KMS-11 (cell line): ENCODE data around the gene PLEKHG5.
A peak's percentile ranks its signal among the peaks of the same experiment; 100 is the strongest.

Source experiments
- H2AFZ ChIP-seq: fragments of 200-600 bp; sonication (generic); 2 replicates; pipeline ENCODE4 v1.6.1; 2016; ENCODE audit warnings: antibody characterized with exemption, mixed run types, low read depth
- H3K27ac ChIP-seq: fragments of 200-600 bp; sonication (generic); 2 replicates; pipeline ENCODE4 v1.6.1; 2016; ENCODE audit warnings: mild to moderate bottlenecking, mixed run types
- H3K27me3 ChIP-seq: fragments of 200-600 bp; sonication (generic); 2 replicates; pipeline ENCODE4 v1.6.1; 2017; ENCODE audit warnings: mild to moderate bottlenecking, low read depth, mixed run types, moderate library complexity; ENCODE audit not compliant: insufficient read depth
- H3K36me3 ChIP-seq: fragments of 200-600 bp; sonication (generic); 2 replicates; pipeline ENCODE4 v1.6.1; 2017; ENCODE audit warnings: mild to moderate bottlenecking, mixed run types; ENCODE audit not compliant: insufficient read depth
- H3K4me1 ChIP-seq: fragments of 200-600 bp; sonication (generic); 2 replicates; pipeline ENCODE4 v1.6.1; 2016; ENCODE audit warnings: mild to moderate bottlenecking, low read depth, mixed run types; ENCODE audit not compliant: poor library complexity, severe bottlenecking
- H3K4me2 ChIP-seq: fragments of 200-600 bp; sonication (generic); 2 replicates; pipeline ENCODE4 v1.7.0; 2016; ENCODE audit warnings: mild to moderate bottlenecking, mixed run types
- H3K4me3 ChIP-seq: fragments of 200-600 bp; sonication (generic); IDR thresholded peaks from 2 replicates; pipeline ENCODE4 v1.6.1; 2017; ENCODE audit warnings: low read depth, low read length, mixed read lengths; ENCODE audit not compliant: insufficient read depth
- H3K79me2 ChIP-seq: fragments of 200-600 bp; sonication (generic); 2 replicates; pipeline ENCODE4 v1.6.1; 2016; ENCODE audit warnings: low read depth, mixed run types; ENCODE audit not compliant: insufficient read depth
- H3K9ac ChIP-seq: fragments of 200-600 bp; sonication (generic); 2 replicates; pipeline ENCODE4 v1.6.1; 2016; ENCODE audit warnings: mild to moderate bottlenecking, mixed run types
- H4K20me1 ChIP-seq: fragments of 200-600 bp; sonication (generic); 2 replicates; pipeline ENCODE4 v1.6.1; 2016; ENCODE audit warnings: mild to moderate bottlenecking, mixed run types; ENCODE audit not compliant: insufficient read depth
- TF ChIP-seq, protein P1 (sequence below): fragments of 200-600 bp; sonication (generic); conservative IDR thresholded peaks from 2 replicates; pipeline ENCODE4 v1.6.1; 2017; ENCODE audit warnings: low read depth, mild to moderate bottlenecking, antibody characterized with exemption, low read length, moderate library complexity, mixed read lengths

The PLEKHG5 gene

DNA sequence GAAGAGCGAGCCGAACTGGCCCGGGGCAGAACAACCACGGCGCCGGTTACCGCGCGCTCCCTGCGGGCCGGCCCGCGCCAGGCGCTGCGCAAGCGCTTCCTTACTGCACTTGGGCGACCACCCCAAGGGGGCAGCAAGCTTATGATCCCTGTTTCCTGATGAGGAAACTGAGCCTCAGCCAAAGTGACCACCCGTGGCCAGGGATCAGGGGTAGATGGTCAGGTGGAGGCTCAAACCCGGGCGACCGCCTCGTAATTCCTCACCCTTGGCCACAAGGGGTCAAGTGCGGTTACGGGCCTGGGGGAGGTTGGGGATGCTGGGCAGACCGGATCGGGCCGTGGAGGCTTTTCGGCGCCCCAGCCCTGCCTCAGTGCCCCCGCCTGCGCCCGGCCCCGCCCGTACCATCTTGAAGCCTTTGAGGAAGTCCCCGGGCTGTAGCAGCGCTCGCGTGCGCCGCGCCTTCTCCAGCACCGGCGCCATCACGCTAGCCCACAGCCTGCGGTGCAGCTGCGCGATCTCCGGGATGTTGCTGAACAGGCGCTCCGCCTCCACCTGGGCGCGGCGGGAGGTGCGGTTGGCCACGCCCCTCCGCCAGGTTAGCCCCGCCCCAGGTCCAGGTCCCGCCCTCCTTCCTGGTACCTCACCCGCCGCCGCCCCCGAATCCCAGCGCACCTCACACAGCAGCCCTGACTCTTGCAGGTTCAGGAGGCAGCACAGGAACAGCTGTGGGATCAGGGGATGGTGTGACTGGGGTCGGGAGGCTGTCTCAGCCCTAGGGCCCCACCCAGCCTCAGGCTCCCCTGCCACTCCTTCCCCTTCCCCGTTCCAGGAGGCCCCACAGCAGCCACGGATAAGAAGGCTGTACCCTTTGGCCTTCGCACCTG, 20.1 kb downstream of the PLEKHG5 start:
- H3K4me2 ChIP-seq, result no peak overlapping the region

DNA sequence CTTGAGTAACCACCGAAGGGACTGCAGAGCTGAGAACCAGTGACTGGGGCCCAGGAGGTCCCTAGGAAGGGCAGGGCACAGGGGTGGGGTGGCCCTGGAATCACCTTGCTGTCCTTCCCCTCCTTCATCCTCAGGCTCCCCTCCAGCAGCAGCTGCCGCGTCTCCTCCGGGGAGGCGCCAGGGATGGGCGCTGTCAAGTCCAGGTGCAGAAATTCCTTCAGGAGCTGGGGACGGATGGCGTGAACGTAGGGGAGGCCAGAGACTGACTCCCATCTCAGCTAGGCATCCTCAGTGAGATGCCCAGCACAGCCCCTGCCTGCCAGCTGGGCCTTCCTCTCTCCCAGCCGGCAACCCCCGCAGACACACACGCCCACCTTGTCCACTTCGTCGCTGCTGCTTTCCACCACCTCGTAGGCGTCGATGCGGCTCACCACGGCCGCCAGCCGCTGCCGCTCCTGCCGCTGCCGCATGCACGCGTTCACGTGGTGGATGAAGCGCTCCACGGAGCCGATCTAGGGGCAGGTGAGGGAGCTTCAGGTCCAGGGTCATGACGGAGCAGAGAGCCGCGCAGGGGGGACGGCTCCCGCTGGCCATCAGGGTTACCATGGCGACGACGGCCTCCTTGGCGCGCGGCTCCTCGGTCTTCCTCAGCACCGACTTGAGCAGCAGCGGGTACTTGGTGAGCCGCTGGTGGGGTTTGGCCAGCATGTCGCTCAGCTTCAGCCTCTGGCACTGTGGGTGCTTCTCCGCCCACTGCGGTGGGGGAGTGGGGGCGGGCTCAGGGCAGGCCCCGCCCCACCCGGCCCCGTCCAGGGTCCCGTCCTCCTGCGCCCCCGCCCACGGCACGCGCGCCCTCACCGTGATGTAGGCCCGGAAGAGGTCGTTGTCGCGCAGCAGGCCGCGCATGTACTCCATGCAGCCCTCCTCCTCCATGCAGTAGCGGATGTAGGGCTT, 21.1 kb downstream of the PLEKHG5 start:
- Histone ChIP-seq H2AFZ (no peak overlapping the region), H3K4me3 (no peak overlapping the region), H3K27ac (no peak overlapping the region), H4K20me1 (no peaks in the 10 kb centered on the region), H3K4me1 (peaks cover 10% of the 10 kb centered on the region), H3K27me3 (peaks cover 25% of the 10 kb centered on the region), H3K4me2 (no peak overlapping the region), H3K79me2 (no peaks in the 10 kb centered on the region), H3K36me3 (no peaks in the 10 kb centered on the region), H3K9ac (no peak overlapping the region)
- TF ChIP-seq, protein P1, sequence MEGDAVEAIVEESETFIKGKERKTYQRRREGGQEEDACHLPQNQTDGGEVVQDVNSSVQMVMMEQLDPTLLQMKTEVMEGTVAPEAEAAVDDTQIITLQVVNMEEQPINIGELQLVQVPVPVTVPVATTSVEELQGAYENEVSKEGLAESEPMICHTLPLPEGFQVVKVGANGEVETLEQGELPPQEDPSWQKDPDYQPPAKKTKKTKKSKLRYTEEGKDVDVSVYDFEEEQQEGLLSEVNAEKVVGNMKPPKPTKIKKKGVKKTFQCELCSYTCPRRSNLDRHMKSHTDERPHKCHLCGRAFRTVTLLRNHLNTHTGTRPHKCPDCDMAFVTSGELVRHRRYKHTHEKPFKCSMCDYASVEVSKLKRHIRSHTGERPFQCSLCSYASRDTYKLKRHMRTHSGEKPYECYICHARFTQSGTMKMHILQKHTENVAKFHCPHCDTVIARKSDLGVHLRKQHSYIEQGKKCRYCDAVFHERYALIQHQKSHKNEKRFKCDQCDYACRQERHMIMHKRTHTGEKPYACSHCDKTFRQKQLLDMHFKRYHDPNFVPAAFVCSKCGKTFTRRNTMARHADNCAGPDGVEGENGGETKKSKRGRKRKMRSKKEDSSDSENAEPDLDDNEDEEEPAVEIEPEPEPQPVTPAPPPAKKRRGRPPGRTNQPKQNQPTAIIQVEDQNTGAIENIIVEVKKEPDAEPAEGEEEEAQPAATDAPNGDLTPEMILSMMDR, result no peak

More for the DNA sequence above, 20.1 kb downstream of the PLEKHG5 start:
- H2AFZ ChIP-seq, result peak overlapping the region; percentile 13; the same call in 1 of the 2 replicates
- H3K4me3 ChIP-seq, result no peak overlapping the region
- H4K20me1 ChIP-seq, result no peaks in the 10 kb centered on the region
- TF ChIP-seq, protein P1, result no peak
- H3K79me2 ChIP-seq, result no peaks in the 10 kb centered on the region
- no peak overlapping the region for H3K27ac ChIP-seq
- H3K27me3 ChIP-seq, result peaks cover 18% of the 10 kb centered on the region
- H3K4me1 ChIP-seq, result peaks cover 11% of the 10 kb centered on the region
- no peaks in the 10 kb centered on the region for H3K36me3 ChIP-seq
- H3K9ac ChIP-seq, result no peak overlapping the region

DNA sequence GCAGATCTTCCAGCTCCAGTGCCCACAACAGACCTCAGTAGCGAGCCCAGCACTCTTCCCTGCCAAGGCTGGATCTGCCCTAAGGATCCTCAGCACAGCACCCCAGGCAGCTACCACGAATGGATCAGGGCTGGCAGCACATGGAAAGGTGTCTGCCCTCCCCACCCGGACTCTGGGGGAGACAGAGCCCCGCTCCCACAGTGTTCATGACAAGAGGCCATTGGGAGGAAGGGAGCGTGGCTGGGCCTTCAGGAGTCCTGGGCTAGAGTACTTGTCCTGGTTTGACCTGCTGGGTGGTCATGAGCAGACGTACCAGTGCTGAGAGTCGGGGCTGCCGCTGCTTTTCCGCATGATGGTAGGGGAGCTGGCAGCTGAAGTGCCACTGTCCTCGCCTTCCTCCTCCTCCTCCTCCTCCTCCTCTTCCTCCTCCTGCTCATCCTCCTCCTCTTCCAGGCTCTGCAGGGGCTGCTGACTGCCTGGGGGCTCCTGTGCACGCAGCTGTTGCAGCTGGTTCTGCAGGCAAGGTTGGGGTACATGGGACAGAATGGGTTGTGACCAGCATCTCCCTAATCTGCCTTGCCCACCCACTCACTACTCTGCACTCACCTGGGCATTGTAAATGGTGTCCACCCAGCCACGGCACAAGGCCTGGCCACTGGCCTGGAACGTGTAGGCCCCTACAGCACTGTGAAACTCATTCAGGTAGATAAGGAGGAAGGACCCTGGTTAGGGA, 22.6 kb downstream of the PLEKHG5 start:
- peaks cover 33% of the 10 kb centered on the region for H3K27me3 ChIP-seq
- no peak overlapping the region for H2AFZ ChIP-seq
- H4K20me1 ChIP-seq, result no peaks in the 10 kb centered on the region
- no peak overlapping the region for H3K27ac ChIP-seq
- no peak overlapping the region for H3K9ac ChIP-seq
- H3K4me1 ChIP-seq, result peaks cover 8% of the 10 kb centered on the region
- H3K36me3 ChIP-seq, result no peaks in the 10 kb centered on the region
- TF ChIP-seq, protein P1, result no peak
- no peak overlapping the region for H3K4me3 ChIP-seq
- no peak overlapping the region for H3K4me2 ChIP-seq
- H3K79me2 ChIP-seq, result no peaks in the 10 kb centered on the region
